ENCODE results near the gene LRRN4CL.
A peak's percentile ranks its signal among the peaks of the same experiment; 100 is the strongest.
"Not testable (repeated sequence)": the region's sequence is repeated elsewhere in the genome, so short reads cannot be mapped to it uniquely, and the experiment has no call there.

LRRN4CL gene

DNA sequence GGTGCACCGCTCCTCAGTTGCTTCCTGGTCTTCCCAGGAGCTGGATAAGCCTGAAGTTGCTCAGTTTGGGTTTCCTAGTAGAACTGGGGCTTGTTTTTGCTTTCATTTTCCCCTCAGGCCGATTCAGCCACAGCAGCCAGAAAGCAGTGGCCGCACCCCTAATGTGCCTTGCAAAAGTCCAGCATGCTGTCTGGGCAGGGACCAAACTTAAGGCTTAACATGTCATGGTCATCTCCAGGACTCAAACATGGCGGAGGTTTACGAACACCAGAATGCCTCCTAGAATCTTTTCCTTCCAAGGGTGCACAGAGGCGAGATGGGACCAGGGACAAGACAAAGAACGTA is 20.6 kb upstream of the LRRN4CL start:
- H3K27ac ChIP-seq (ENCODE audit: insufficient read depth, low read length, poor library complexity, severe bottlenecking), result peak overlapping the region; percentile 95
- no peaks in the 10 kb centered on the region for H3K27me3 ChIP-seq (replicated peaks; ENCODE audit: control insufficient read depth, insufficient read depth, low read length, poor library complexity, severe bottlenecking)
- no peak for DNase-seq
- no peaks in the 10 kb centered on the region for H3K9me3 ChIP-seq (ENCODE audit: control insufficient read depth, low read length)
- H3K4me1 ChIP-seq (ENCODE audit: control insufficient read depth, insufficient read depth, low read length, poor library complexity, severe bottlenecking), result peaks cover 32% of the 10 kb centered on the region
- H3K4me3 ChIP-seq (ENCODE audit: insufficient read depth, low read depth, low read length, poor library complexity, severe bottlenecking), result peak overlapping the region; percentile 70
- peaks cover 18% of the 10 kb centered on the region for H3K36me3 ChIP-seq (ENCODE audit: control insufficient read depth, insufficient read depth, low read length)

DNA sequence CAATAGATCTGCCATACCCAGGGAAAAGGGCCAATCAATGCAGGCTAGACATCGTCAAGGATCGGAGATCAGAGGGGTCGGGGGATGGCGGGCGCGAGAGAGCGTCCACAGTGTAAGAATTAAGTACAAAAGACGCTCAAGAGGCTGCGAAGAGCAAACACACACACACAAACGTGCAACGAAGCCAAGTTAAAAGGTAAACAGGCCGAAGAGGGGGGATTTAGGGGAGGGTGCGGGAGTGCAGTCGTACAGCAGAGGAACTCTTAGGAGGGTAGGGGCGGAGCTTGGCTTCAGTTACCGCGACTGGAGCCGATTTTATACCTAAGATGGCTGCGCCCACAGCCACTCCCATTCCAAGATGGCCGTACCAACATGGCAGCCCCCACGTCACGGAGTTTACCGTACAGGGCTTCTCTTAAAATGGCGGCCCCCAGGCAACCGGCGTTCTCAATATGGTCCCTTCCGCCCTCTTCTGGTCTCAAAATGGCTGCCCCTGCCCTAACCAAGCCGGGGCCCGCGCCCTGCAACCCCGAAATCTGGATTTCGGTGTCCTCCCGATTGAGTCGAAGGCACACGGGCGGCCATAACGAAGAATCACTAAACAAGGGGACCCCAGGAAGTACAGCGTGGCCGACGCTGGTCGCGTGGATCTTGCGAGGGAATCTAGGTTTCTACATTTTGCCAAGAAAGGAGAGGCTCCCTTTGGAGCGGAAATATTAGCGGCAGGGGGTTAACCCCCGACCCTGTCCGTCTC is 20.1 kb upstream of the LRRN4CL start:
- H3K27me3 ChIP-seq (replicated peaks; ENCODE audit: control insufficient read depth, insufficient read depth, low read length, poor library complexity, severe bottlenecking), result no peaks in the 10 kb centered on the region
- H3K4me1 ChIP-seq (ENCODE audit: control insufficient read depth, insufficient read depth, low read length, poor library complexity, severe bottlenecking), result peaks cover 32% of the 10 kb centered on the region
- no peaks in the 10 kb centered on the region for H3K9me3 ChIP-seq (ENCODE audit: control insufficient read depth, low read length)
- peak overlapping the region; percentile 70 for H3K4me3 ChIP-seq (ENCODE audit: insufficient read depth, low read depth, low read length, poor library complexity, severe bottlenecking)
- H3K27ac ChIP-seq (ENCODE audit: insufficient read depth, low read length, poor library complexity, severe bottlenecking), result peak overlapping the region; percentile 95
- DNase-seq, result peak; percentile 93 to 97 (median 96)
- peaks cover 14% of the 10 kb centered on the region for H3K36me3 ChIP-seq (ENCODE audit: control insufficient read depth, insufficient read depth, low read length)

DNA sequence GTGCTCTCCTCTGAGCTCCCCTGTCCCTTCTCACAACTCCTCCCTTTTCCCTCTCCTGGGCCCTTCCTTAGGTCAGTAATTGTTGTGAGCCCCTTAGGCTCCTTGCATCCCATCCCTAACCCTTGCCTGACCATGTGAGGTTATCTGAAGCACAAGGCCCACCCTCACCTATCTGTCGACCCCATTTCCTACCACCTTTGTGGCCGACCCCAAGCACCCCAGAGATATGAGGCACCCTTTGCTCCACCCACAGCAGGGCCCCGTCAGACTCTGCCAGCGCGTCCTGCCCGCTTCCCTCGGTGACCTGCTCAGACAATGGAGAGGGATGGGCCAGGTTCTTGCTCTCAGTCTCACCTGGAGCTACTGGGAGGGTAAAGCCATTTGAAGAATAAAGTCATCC is 19.5 kb upstream of the LRRN4CL start:
- peak; percentile 7 to 32 (median 27) for DNase-seq
- Histone ChIP-seq H3K4me3 (ENCODE audit: insufficient read depth, low read depth, low read length, poor library complexity, severe bottlenecking) (peak overlapping the region; percentile 70), H3K27me3 (replicated peaks; ENCODE audit: control insufficient read depth, insufficient read depth, low read length, poor library complexity, severe bottlenecking) (no peaks in the 10 kb centered on the region), H3K4me1 (ENCODE audit: control insufficient read depth, insufficient read depth, low read length, poor library complexity, severe bottlenecking) (peaks cover 32% of the 10 kb centered on the region), H3K36me3 (ENCODE audit: control insufficient read depth, insufficient read depth, low read length) (peaks cover 9% of the 10 kb centered on the region), H3K9me3 (ENCODE audit: control insufficient read depth, low read length) (no peaks in the 10 kb centered on the region), H3K27ac (ENCODE audit: insufficient read depth, low read length, poor library complexity, severe bottlenecking) (peak overlapping the region; percentile 95)

DNA sequence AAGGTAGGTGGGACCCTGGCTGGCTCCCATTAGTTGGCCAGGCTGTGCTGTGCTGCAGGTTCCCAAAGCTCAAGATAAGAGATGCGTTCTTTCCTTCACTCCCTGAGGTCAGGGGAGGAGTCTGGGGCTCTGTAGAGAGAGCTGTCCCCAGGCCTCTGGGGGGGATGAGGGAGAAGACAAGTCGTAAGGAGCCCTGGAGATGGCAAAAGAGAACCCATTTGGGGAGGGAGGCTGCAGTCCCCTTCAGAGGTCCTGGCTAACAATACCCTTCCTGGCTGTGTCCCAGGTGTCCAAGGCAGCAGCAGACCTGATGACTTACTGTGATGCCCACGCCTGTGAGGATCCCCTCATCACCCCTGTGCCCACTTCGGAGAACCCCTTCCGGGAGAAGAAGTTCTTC is 19.1 kb upstream of the LRRN4CL start:
- H3K4me1 ChIP-seq (ENCODE audit: control insufficient read depth, insufficient read depth, low read length, poor library complexity, severe bottlenecking), result peaks cover 32% of the 10 kb centered on the region
- H3K27ac ChIP-seq (ENCODE audit: insufficient read depth, low read length, poor library complexity, severe bottlenecking), result peak overlapping the region; percentile 95
- H3K36me3 ChIP-seq (ENCODE audit: control insufficient read depth, insufficient read depth, low read length), result peaks cover 5% of the 10 kb centered on the region
- H3K4me3 ChIP-seq (ENCODE audit: insufficient read depth, low read depth, low read length, poor library complexity, severe bottlenecking), result peak overlapping the region; percentile 70
- no peak for DNase-seq
- H3K9me3 ChIP-seq (ENCODE audit: control insufficient read depth, low read length), result no peaks in the 10 kb centered on the region
- H3K27me3 ChIP-seq (replicated peaks; ENCODE audit: control insufficient read depth, insufficient read depth, low read length, poor library complexity, severe bottlenecking), result no peaks in the 10 kb centered on the region

DNA sequence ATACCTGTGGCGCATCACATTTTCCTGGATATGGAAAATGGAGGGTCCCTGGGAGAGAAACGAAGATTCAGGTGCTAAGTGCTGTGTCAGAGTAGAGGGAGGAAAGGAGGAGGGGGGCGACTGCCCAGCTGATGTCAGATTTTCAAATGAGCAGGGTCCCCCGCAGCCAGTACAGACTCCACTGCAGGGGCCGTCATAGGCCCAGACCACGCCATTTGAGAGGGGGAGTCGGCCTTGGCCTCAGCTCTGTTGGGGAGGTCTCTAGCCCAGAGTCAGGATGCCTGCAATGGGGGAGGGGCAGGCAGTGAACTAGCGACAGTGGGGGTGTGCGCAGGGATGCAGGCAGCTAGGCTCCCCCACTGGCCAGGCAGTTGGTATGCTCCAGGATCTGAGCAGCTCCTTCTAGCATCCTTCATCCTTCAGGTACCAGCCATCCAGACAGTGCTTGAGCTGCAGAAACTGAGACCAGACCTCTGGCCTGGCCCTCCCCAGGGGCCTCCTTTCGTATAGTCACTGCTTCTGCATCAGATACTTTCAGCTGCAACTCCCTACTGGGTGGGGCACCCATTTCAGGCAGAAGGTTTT is 18.0 kb upstream of the LRRN4CL start, which contains the start of the genes BSCL2 and GNG3:
BSCL2 (minus strand) TSS at position 148 of the 585 bp plus-strand sequence. CDS start 229 bp downstream, outside the sequence.
GNG3 (plus strand) TSS at position 400 of the 585 bp plus-strand sequence. CDS start 620 bp downstream, outside the sequence.
- no peaks in the 10 kb centered on the region for H3K9me3 ChIP-seq (ENCODE audit: control insufficient read depth, low read length)
- DNase-seq, result no peak
- peak within 1 kb of the TSS; percentile 86 for H3K4me3 ChIP-seq (ENCODE audit: insufficient read depth, low read depth, low read length, poor library complexity, severe bottlenecking)
- peaks cover 32% of the 10 kb centered on the region for H3K4me1 ChIP-seq (ENCODE audit: control insufficient read depth, insufficient read depth, low read length, poor library complexity, severe bottlenecking)
- no peaks in the 10 kb centered on the region for H3K36me3 ChIP-seq (ENCODE audit: control insufficient read depth, insufficient read depth, low read length)
- peak within 1 kb of the TSS; percentile 95 for H3K27ac ChIP-seq (ENCODE audit: insufficient read depth, low read length, poor library complexity, severe bottlenecking)
- no peaks in the 10 kb centered on the region for H3K27me3 ChIP-seq (replicated peaks; ENCODE audit: control insufficient read depth, insufficient read depth, low read length, poor library complexity, severe bottlenecking)

DNA sequence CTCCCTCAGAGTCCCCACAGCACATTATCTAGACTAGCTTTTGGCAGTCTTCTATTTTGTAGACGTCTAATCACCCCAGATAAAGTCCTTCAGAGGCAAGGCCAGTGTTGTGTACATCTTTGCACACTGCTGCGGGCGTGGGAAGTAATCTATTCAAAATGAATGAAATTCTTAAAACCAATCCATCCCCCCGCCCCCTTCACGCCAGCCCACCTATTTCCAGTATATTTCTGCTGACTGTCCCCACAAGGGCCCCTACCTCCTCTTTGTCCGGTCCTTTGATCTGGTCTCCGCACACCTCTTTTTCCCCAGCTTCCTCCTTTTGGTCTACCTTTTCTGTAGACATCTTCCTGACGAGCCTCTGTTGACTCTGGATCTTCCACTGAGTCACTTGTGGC is 17.5 kb upstream of the LRRN4CL start:
- Histone ChIP-seq H3K27ac (ENCODE audit: insufficient read depth, low read length, poor library complexity, severe bottlenecking) (no peak overlapping the region), H3K36me3 (ENCODE audit: control insufficient read depth, insufficient read depth, low read length) (no peaks in the 10 kb centered on the region), H3K4me1 (ENCODE audit: control insufficient read depth, insufficient read depth, low read length, poor library complexity, severe bottlenecking) (peaks cover 32% of the 10 kb centered on the region)

DNA sequence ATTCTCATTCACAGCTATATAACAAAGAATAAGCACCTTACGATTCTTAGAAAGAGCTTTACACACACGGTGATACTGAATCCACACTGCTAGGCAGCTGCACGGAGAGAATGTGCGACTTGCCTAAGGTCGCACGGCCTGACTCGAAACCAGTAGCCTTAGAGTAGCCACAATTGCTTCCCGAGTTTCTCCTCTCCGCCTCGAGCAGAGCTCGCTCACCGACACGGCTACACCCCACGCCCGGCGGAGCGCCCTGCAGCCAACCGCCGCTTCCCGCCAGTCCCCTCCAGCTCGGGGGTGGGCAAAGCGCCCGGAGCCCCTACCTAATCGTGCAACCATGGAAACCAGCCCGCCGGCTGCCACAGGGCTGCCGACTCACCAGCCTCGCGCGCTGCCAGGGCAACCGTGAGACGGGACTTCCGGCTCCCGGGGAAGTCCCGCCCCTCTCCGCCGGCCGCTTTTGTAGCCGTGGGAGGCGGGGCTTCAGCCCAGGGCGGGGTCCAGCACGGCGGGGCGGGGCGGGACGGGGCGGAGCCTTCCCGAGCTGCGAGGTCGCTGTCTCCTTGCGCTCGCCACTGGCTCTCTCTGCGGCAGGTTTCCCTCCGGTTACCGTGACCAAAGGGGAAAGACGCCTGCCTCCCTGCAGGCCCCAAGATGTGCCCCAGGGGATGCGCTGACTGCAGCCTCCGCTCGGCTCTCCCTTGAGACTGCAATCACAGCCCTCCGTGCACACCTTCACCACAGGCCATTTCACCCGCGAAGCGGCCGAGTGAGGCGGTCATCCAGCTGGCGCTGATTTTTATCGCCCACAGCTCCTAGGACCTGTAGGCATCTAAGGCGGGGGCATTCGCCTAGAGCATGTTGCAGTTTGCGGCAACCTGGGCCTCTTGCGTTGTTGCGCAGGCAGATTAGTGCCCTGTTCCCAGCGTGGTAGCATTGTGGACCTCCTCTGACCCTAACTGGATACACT is 16.8 kb upstream of the LRRN4CL start:
- H3K4me1 ChIP-seq (ENCODE audit: control insufficient read depth, insufficient read depth, low read length, poor library complexity, severe bottlenecking), result peaks cover 32% of the 10 kb centered on the region
- no peaks in the 10 kb centered on the region for H3K27me3 ChIP-seq (replicated peaks; ENCODE audit: control insufficient read depth, insufficient read depth, low read length, poor library complexity, severe bottlenecking)
- H3K9me3 ChIP-seq (ENCODE audit: control insufficient read depth, low read length), result no peaks in the 10 kb centered on the region
- no peaks in the 10 kb centered on the region for H3K36me3 ChIP-seq (ENCODE audit: control insufficient read depth, insufficient read depth, low read length)
- H3K4me3 ChIP-seq (ENCODE audit: insufficient read depth, low read depth, low read length, poor library complexity, severe bottlenecking), result peak overlapping the region; percentile 86
- H3K27ac ChIP-seq (ENCODE audit: insufficient read depth, low read length, poor library complexity, severe bottlenecking), result peak overlapping the region; percentile 86
- DNase-seq, result peak; percentile 90 to 95 (median 93)

More for the DNA sequence above, 17.5 kb upstream of the LRRN4CL start:
- H3K9me3 ChIP-seq (ENCODE audit: control insufficient read depth, low read length), result no peaks in the 10 kb centered on the region
- no peak for DNase-seq
- H3K4me3 ChIP-seq (ENCODE audit: insufficient read depth, low read depth, low read length, poor library complexity, severe bottlenecking), result no peak overlapping the region
- H3K27me3 ChIP-seq (replicated peaks; ENCODE audit: control insufficient read depth, insufficient read depth, low read length, poor library complexity, severe bottlenecking), result no peaks in the 10 kb centered on the region

DNA sequence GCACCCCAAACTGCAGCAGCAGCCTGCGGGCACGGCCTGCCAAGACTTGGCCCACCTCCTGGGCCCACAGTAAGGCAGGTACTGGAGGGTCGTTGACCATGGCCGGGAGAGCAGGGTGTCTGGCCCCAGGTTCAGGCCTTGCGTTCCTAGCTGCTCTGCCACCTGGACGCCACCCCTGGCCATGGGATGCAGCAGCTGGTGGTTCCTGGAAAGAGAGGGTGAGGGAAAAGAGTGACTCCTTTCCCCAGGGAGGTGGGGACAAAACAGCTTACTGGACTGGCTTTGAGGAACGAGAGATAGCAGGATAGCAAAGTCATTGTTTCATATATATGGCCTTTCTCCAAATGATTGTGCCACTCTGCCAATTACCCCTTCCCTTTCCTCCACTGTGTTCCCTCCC is 16.1 kb upstream of the LRRN4CL start:
- DNase-seq, result no peak
- Histone ChIP-seq H3K27ac (ENCODE audit: insufficient read depth, low read length, poor library complexity, severe bottlenecking) (peak overlapping the region; percentile 86), H3K9me3 (ENCODE audit: control insufficient read depth, low read length) (no peaks in the 10 kb centered on the region), H3K36me3 (ENCODE audit: control insufficient read depth, insufficient read depth, low read length) (no peaks in the 10 kb centered on the region), H3K27me3 (replicated peaks; ENCODE audit: control insufficient read depth, insufficient read depth, low read length, poor library complexity, severe bottlenecking) (no peaks in the 10 kb centered on the region), H3K4me1 (ENCODE audit: control insufficient read depth, insufficient read depth, low read length, poor library complexity, severe bottlenecking) (peaks cover 30% of the 10 kb centered on the region), H3K4me3 (ENCODE audit: insufficient read depth, low read depth, low read length, poor library complexity, severe bottlenecking) (peak overlapping the region; percentile 86)

DNA sequence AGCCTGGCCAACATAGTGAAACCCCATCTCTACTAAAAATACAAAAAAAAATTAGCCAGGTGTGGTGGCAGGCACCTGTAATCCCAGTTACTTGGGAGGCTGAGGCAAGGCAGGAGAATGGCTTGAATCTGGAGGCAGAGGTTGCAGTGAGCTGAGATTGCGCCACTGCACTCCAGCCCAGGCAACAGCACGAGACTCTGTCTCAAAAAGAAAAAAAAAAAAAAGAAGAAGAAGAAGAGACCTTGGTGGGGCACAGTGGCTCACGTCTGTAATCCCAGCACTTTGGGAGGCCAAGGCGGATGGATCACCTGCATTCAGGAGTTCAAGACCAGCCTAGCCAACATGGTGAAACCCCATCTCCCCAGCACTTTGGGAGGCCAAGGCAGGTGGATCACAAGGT is 14.6 kb upstream of the LRRN4CL start:
- H3K27ac ChIP-seq (ENCODE audit: insufficient read depth, low read length, poor library complexity, severe bottlenecking); H3K36me3 ChIP-seq (ENCODE audit: control insufficient read depth, insufficient read depth, low read length); H3K4me3 ChIP-seq (ENCODE audit: insufficient read depth, low read depth, low read length, poor library complexity, severe bottlenecking); DNase-seq; H3K9me3 ChIP-seq (ENCODE audit: control insufficient read depth, low read length); H3K27me3 ChIP-seq (replicated peaks; ENCODE audit: control insufficient read depth, insufficient read depth, low read length, poor library complexity, severe bottlenecking): not testable (repeated sequence)
- peaks cover 23% of the 10 kb centered on the region for H3K4me1 ChIP-seq (ENCODE audit: control insufficient read depth, insufficient read depth, low read length, poor library complexity, severe bottlenecking)

Data from effector memory CD4-positive, alpha-beta T cell (primary cell).